Colon (tissue), 2 donors: ENCODE measurements around the gene STRIP2.
"Not testable (repeated sequence)": the region's sequence is repeated elsewhere in the genome, so short reads cannot be mapped to it uniquely, and the experiment has no call there.

Source experiments
- FAIRE-seq: peaks from 2 replicates; lab custom pipeline; 2012; peaks lifted over from hg19 to GRCh38; lab: Jason Lieb, UNC
- donor health status: control.
- donor health status: control.

STRIP2 gene

DNA sequence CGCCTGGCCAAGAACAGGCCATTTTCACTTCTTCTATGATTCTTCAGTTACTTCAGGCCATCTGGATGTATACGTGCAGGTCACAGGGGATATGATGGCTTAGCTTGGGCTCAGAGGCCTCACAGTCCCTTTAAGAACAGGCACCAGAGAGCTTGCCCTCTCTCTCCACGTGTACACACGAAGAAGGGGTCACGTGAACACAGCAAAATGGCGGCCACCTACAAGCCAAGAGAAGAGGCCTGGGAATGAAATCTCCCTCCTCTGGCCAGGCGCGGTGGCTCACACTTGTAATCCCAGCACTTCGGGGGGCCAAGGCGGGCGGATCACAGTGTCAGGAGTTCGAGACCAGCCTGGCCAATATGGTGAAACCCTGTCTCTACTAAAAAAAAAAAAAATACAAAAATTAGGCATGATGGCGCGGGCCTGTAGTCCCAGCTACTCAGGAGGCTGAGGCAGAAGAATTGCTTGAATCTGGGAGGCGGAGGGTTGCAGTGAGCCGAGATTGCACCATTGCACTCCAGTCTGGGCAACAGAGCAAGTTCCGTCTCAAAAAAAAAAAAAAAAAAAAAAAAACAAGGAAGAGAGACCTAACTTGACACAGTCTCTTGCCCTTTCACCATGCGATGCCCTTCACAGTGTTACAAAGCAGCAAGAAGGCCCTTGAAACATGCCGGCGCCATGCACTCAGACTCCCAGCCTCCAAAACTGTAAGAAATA, 100.5 kb downstream of the STRIP2 start:
- FAIRE-seq: not testable (repeated sequence)

DNA sequence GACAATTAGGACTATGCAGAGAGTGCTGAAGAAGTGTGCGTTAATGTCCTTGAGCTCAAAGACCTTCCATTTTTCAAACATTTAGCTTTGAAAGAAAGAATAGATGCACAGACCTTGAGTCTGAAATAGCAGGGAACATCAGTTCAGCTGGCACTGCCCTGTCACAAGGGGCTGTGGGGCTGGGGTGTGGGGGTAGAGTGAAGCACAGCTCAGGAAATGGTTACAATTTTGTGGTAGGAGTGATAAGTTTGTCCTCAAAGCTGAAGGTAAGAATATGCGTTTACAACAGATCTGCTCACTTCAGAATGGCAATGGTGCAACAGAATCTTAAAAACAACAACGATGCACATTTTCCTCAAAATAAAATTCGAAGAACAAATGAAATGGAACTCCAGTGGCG, 101.7 kb downstream of the STRIP2 start:
- FAIRE-seq: no peak

GRCh38 chr7:129536323-129536722, 102.1 kb downstream of the STRIP2 start:
- no peak for FAIRE-seq
